Astrocyte (in vitro differentiated cells and primary cell): ENCODE results near the gene MMP1. TPM values are rescaled to one million over a fixed set of nuclear protein-coding genes. Genes with fewer than 3 reads are reported as not detected.

Source experiments
- DNase-seq: peaks from one replicate; pipeline ENCODE4 v3.0.0-alpha.2; 2010; ENCODE audit warnings: low read depth
- FAIRE-seq: peaks from 2 replicates; lab custom pipeline; 2011; peaks lifted over from hg19 to GRCh38; lab: Jason Lieb, UNC
- H2AFZ ChIP-seq: 2 replicates; pipeline ENCODE4 v1.6.0; 2012; ENCODE audit warnings: low read depth, low read length, inconsistent platforms
- H3K27ac ChIP-seq: 2 replicates; pipeline ENCODE4 v1.5.1; 2011; ENCODE audit warnings: low read depth, low read length, inconsistent platforms
- H3K27me3 ChIP-seq: 2 replicates; pipeline ENCODE4 v1.6.0; 2011; ENCODE audit warnings: low read length, inconsistent platforms; ENCODE audit not compliant: insufficient read depth
- H3K36me3 ChIP-seq: 2 replicates; pipeline ENCODE4 v1.5.1; 2011; ENCODE audit warnings: low read length, inconsistent platforms; ENCODE audit not compliant: insufficient read depth
- H3K4me1 ChIP-seq: 2 replicates; pipeline ENCODE4 v1.5.1; 2011; ENCODE audit warnings: low read length, inconsistent platforms; ENCODE audit not compliant: insufficient read depth
- H3K4me2 ChIP-seq: 2 replicates; pipeline ENCODE4 v1.6.0; 2012; ENCODE audit warnings: low read length, inconsistent platforms
- H3K4me3 ChIP-seq: 2 replicates; pipeline ENCODE4 v1.5.1; 2011; ENCODE audit warnings: low read depth, mild to moderate bottlenecking, low read length, inconsistent platforms; ENCODE audit not compliant: insufficient read depth
- H3K79me2 ChIP-seq: 2 replicates; pipeline ENCODE4 v1.6.0; 2012; ENCODE audit warnings: mild to moderate bottlenecking, low read length, inconsistent platforms; ENCODE audit not compliant: insufficient read depth
- H3K9ac ChIP-seq: 2 replicates; pipeline ENCODE4 v1.6.0; 2012; ENCODE audit warnings: mild to moderate bottlenecking, low read length, inconsistent platforms
- H3K9me3 ChIP-seq: 2 replicates; pipeline ENCODE4 v1.5.1; 2012; ENCODE audit warnings: low read depth, mild to moderate bottlenecking, low read length, inconsistent platforms; ENCODE audit not compliant: insufficient read depth
- H4K20me1 ChIP-seq: 2 replicates; pipeline ENCODE4 v1.6.0; 2012; ENCODE audit warnings: low read length, inconsistent platforms; ENCODE audit not compliant: insufficient read depth
- H3K27ac Mint-ChIP-seq: one replicate; pipeline ENCODE4 v1.8.0; 2021; ENCODE audit warnings: mild to moderate bottlenecking, mixed read lengths; ENCODE audit not compliant: unreplicated experiment
- H3K27me3 Mint-ChIP-seq: one replicate; pipeline ENCODE4 v1.8.0; 2021; ENCODE audit warnings: low read depth, mixed read lengths; ENCODE audit not compliant: unreplicated experiment
- H3K36me3 Mint-ChIP-seq: one replicate; pipeline ENCODE4 v1.8.0; 2021; ENCODE audit warnings: low read depth, mixed read lengths; ENCODE audit not compliant: unreplicated experiment
- H3K4me1 Mint-ChIP-seq: one replicate; pipeline ENCODE4 v1.8.0; 2021; ENCODE audit warnings: low read depth, mixed read lengths; ENCODE audit not compliant: unreplicated experiment
- H3K4me3 Mint-ChIP-seq: one replicate; pipeline ENCODE4 v1.8.0; 2021; ENCODE audit warnings: mild to moderate bottlenecking, moderate library complexity, mixed read lengths; ENCODE audit not compliant: unreplicated experiment
- H3K9me3 Mint-ChIP-seq: one replicate; pipeline ENCODE4 v1.8.0; 2021; ENCODE audit warnings: mild to moderate bottlenecking, mixed read lengths; ENCODE audit not compliant: unreplicated experiment
- CTCF ChIP-seq: IDR thresholded peaks from 2 replicates; pipeline ENCODE4 v1.5.1; 2011; ENCODE audit warnings: low read depth, mild to moderate bottlenecking, inconsistent platforms, low read length, moderate library complexity; ENCODE audit not compliant: insufficient read depth
- EZH2 ChIP-seq: IDR thresholded peaks from 2 replicates; pipeline ENCODE4 v1.6.1; 2012; ENCODE audit warnings: mild to moderate bottlenecking, low read length, inconsistent platforms; ENCODE audit not compliant: insufficient read depth
- total RNA-seq: library from RNA; stranded (reverse); gene quantifications from 2 replicates; pipeline ENCODE4 v1.2.1, GENCODE V29; 2021

The MMP1 gene
- total RNA-seq, 1 donor from 2014 or later: 0.64 TPM

GRCh38 chr11:102830001-102830727 is 32.2 kb upstream of the MMP1 start:
- no peak overlapping the region for H3K4me3 Mint-ChIP-seq
- peaks cover 13% of the 10 kb centered on the region for H3K4me1 Mint-ChIP-seq
- no peaks in the 10 kb centered on the region for H3K4me1 ChIP-seq
- H3K4me2 ChIP-seq: peak overlapping the region; percentile 12
- no peaks in the 10 kb centered on the region for H3K36me3 ChIP-seq
- TF ChIP-seq EZH2: no peak
- TF ChIP-seq CTCF: no peak
- H3K9me3 ChIP-seq: no peaks in the 10 kb centered on the region
- H3K27me3 ChIP-seq: no peaks in the 10 kb centered on the region
- no peaks in the 10 kb centered on the region for H4K20me1 ChIP-seq
- no peaks in the 10 kb centered on the region for H3K27me3 Mint-ChIP-seq
- H3K27ac Mint-ChIP-seq: no peak overlapping the region
- FAIRE-seq (peak; percentile 63), DNase-seq (peak; percentile 66)
- peaks cover 2% of the 10 kb centered on the region for H3K9me3 Mint-ChIP-seq
- H3K9ac ChIP-seq: no peak overlapping the region
- no peak overlapping the region for H3K27ac ChIP-seq
- no peaks in the 10 kb centered on the region for H3K36me3 Mint-ChIP-seq
- H3K79me2 ChIP-seq: no peaks in the 10 kb centered on the region
- H2AFZ ChIP-seq: no peak overlapping the region
- H3K4me3 ChIP-seq: no peak overlapping the region

GRCh38 chr11:102829316-102830000 is 31.5 kb upstream of the MMP1 start:
- no peak overlapping the region for H2AFZ ChIP-seq
- peaks cover 2% of the 10 kb centered on the region for H3K9me3 Mint-ChIP-seq
- H3K36me3 Mint-ChIP-seq: no peaks in the 10 kb centered on the region
- FAIRE-seq (no peak), DNase-seq (no peak)
- no peaks in the 10 kb centered on the region for H3K27me3 Mint-ChIP-seq
- peaks cover 13% of the 10 kb centered on the region for H3K4me1 Mint-ChIP-seq
- H3K9me3 ChIP-seq: no peaks in the 10 kb centered on the region
- H3K4me1 ChIP-seq: no peaks in the 10 kb centered on the region
- H3K27ac ChIP-seq: no peak overlapping the region
- no peaks in the 10 kb centered on the region for H4K20me1 ChIP-seq
- no peak overlapping the region for H3K9ac ChIP-seq
- H3K27me3 ChIP-seq: no peaks in the 10 kb centered on the region
- no peaks in the 10 kb centered on the region for H3K79me2 ChIP-seq
- H3K4me3 ChIP-seq: no peak overlapping the region
- no peak overlapping the region for H3K27ac Mint-ChIP-seq
- H3K4me3 Mint-ChIP-seq: no peak overlapping the region
- no peak overlapping the region for H3K4me2 ChIP-seq
- H3K36me3 ChIP-seq: no peaks in the 10 kb centered on the region
- TF ChIP-seq CTCF (no peak), EZH2 (no peak)

GRCh38 chr11:102824556-102824955 is 26.6 kb upstream of the MMP1 start:
- no peak overlapping the region for H2AFZ ChIP-seq
- H3K9me3 ChIP-seq: no peaks in the 10 kb centered on the region
- H3K4me3 ChIP-seq: no peak overlapping the region
- FAIRE-seq: no peak
- H3K4me2 ChIP-seq: no peak overlapping the region
- H3K79me2 ChIP-seq: no peaks in the 10 kb centered on the region
- Mint-ChIP-seq H3K4me3 (no peak overlapping the region), H3K9me3 (peaks cover 2% of the 10 kb centered on the region), H3K36me3 (no peaks in the 10 kb centered on the region), H3K27ac (no peak overlapping the region), H3K27me3 (no peaks in the 10 kb centered on the region), H3K4me1 (peaks cover 2% of the 10 kb centered on the region)
- H3K27me3 ChIP-seq: no peaks in the 10 kb centered on the region
- no peaks in the 10 kb centered on the region for H3K4me1 ChIP-seq
- H4K20me1 ChIP-seq: no peaks in the 10 kb centered on the region
- TF ChIP-seq EZH2 (no peak), CTCF (no peak)
- DNase-seq: no peak
- H3K36me3 ChIP-seq: no peaks in the 10 kb centered on the region
- no peak overlapping the region for H3K27ac ChIP-seq
- no peak overlapping the region for H3K9ac ChIP-seq
